ENCODE measurements around the gene REEP1. TPM values are rescaled to one million over a fixed set of nuclear protein-coding genes. Genes with fewer than 3 reads are reported as not detected.

REEP1 gene

DNA sequence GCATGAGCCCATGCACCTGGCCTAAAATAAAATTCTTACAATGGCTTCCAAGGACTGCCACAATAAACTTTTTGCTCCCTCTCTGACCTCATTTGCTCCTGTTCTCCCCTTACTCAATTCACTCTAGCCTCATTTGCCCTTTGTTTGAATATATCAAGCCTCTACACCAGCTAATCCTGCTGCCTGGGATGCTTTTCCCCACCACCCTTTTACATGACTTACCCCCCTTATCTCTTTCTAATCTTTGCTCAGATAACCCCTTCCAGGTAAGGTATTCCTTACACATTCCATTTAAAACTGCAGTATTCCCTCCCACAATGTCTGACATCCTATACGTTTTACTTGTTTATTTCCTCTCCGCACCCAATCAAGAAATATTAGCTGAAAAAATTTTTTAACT, 164.8 kb downstream of the REEP1 start:
- no peaks in the 10 kb centered on the region for H3K4me1 ChIP-seq (ENCODE audit: control insufficient read depth, insufficient read depth, low read length)
- no peaks in the 10 kb centered on the region for H3K27me3 ChIP-seq (ENCODE audit: control insufficient read depth, insufficient read depth, low read length)
- no peak overlapping the region for H3K4me3 ChIP-seq (ENCODE audit: low read length)
- H3K36me3 ChIP-seq (ENCODE audit: insufficient read depth, low read length): peaks cover 47% of the 10 kb centered on the region
- H3K9ac ChIP-seq (ENCODE audit: low read depth, low read length): no peak overlapping the region
- H3K9me3 ChIP-seq (replicated peaks; ENCODE audit: low read length): no peaks in the 10 kb centered on the region
- H3K4me2 ChIP-seq (ENCODE audit: low read length): no peak overlapping the region

- Histone ChIP-seq H3K4me3 (ENCODE audit: low read length) (no peak overlapping the region), H3K36me3 (ENCODE audit: insufficient read depth, low read length) (peaks cover 44% of the 10 kb centered on the region), H3K9me3 (replicated peaks; ENCODE audit: low read length) (no peaks in the 10 kb centered on the region), H3K27me3 (ENCODE audit: control insufficient read depth, insufficient read depth, low read length) (no peaks in the 10 kb centered on the region), H3K9ac (ENCODE audit: low read depth, low read length) (no peak overlapping the region), H3K4me1 (ENCODE audit: control insufficient read depth, insufficient read depth, low read length) (no peaks in the 10 kb centered on the region), H3K4me2 (ENCODE audit: low read length) (no peak overlapping the region)
Observed at GRCh38 chr2:86171295-86171694, 166.1 kb downstream of the REEP1 start.

- peaks cover 45% of the 10 kb centered on the region for H3K36me3 ChIP-seq (ENCODE audit: insufficient read depth, low read length)
- H3K27me3 ChIP-seq (ENCODE audit: control insufficient read depth, insufficient read depth, low read length): no peaks in the 10 kb centered on the region
- no peak overlapping the region for H3K4me2 ChIP-seq (ENCODE audit: low read length)
- H3K4me1 ChIP-seq (ENCODE audit: control insufficient read depth, insufficient read depth, low read length): no peaks in the 10 kb centered on the region
- H3K4me3 ChIP-seq (ENCODE audit: low read length): no peak overlapping the region
- H3K9me3 ChIP-seq (replicated peaks; ENCODE audit: low read length): no peaks in the 10 kb centered on the region
- H3K9ac ChIP-seq (ENCODE audit: low read depth, low read length): no peak overlapping the region
Observed at GRCh38 chr2:86170449-86170848, 167.0 kb downstream of the REEP1 start.

Small RNAs within 50 kb of the gene (small RNA-seq; reads per million reads assigned to genes)
- gene MIR4779 (1.0 reads per million, percentile 34 among the genes with 10 or more reads in this experiment), gene RF00096 (not detected), gene RF00413 (0.28 reads per million)
